Measurements from ENCODE around the gene FGFRL1.

The FGFRL1 gene

GRCh38 chr4:1011022-1011665 lies at the start of gene FGFRL1:
FGFRL1 (plus strand) TSS chr4:1011626; CDS start chr4:1012486, 860 bp downstream.
- DNase-seq, result peak; percentile 92

- no peak for DNase-seq
These were observed 48.9 kb upstream of the FGFRL1 start for GRCh38 chr4:962231-963208.

- DNase-seq, result no peak
These were observed 47.9 kb upstream of the FGFRL1 start for GRCh38 chr4:963276-964225.

GRCh38 chr4:964346-965025 lies 46.9 kb upstream of the FGFRL1 start:
- no peak for DNase-seq

GRCh38 chr4:965048-965765 lies 46.2 kb upstream of the FGFRL1 start:
- DNase-seq, result no peak

GRCh38 chr4:965766-966134 lies 45.7 kb upstream of the FGFRL1 start:
- no peak for DNase-seq

GRCh38 chr4:966266-967112 lies 44.9 kb upstream of the FGFRL1 start:
- no peak for DNase-seq

GRCh38 chr4:967113-968104 lies 44.0 kb upstream of the FGFRL1 start:
- no peak for DNase-seq

- no peak for DNase-seq
These were observed 43.2 kb upstream of the FGFRL1 start for GRCh38 chr4:968221-968620.

- no peak for DNase-seq
These were observed 42.6 kb upstream of the FGFRL1 start for GRCh38 chr4:968621-969394.

- no peak for DNase-seq
These were observed 41.2 kb upstream of the FGFRL1 start for GRCh38 chr4:970046-970745.

- no peak for DNase-seq
These were observed 40.4 kb upstream of the FGFRL1 start for GRCh38 chr4:970854-971520.

- DNase-seq, result no peak
These were observed 39.5 kb upstream of the FGFRL1 start for GRCh38 chr4:971666-972500.

- peak; percentile 61 to 69 for DNase-seq
These were observed 38.6 kb upstream of the FGFRL1 start for GRCh38 chr4:972651-973424.
